SK-N-SH (cell line): ENCODE measurements around the gene ATP4A. TPM values are rescaled to one million over a fixed set of nuclear protein-coding genes. Genes with fewer than 3 reads are reported as not detected.

Experiments used
- CTCF ChIA-PET: fragments of 300-600, 350-600 bp; formaldehyde crosslinking; extraction: SDS; loops from one replicate; lab custom pipeline; 2021; lab: Yijun Ruan, JAX
- POLR2A ChIA-PET: fragments of 350-600 bp; sonication (Branson Sonifier 250); formaldehyde crosslinking; extraction: SDS; loops from one replicate; lab custom pipeline; 2020; ENCODE audit warnings: antibody characterized with exemption, inconsistent platforms; lab: Yijun Ruan, JAX
- DNase-seq: peaks from one replicate; pipeline ENCODE4 v3.0.0; 2012
- H2AFZ ChIP-seq: fragments of 200-600 bp; sonication (generic); 2 replicates; pipeline ENCODE4 v1.8.1; 2016; ENCODE audit warnings: antibody characterized with exemption, mild to moderate bottlenecking, low read depth
- H3F3A ChIP-seq: fragments of 200-600 bp; sonication (generic); replicated peaks from 2 replicates; pipeline ENCODE3; 2016; ENCODE audit warnings: antibody characterized with exemption, mild to moderate bottlenecking; ENCODE audit not compliant: insufficient read depth
- H3K27ac ChIP-seq, 2 experiments: fragments of 200-500 bp in 1 of 2; fragments of 200-600 bp in 1 of 2; sonication (Bioruptor generic) in 1 of 2; sonication (generic), shearing (Covaris generic) in 1 of 2; 2 replicates each; pipeline versions ENCODE4 v1.5.1 to v1.6.1; 2014 to 2016; ENCODE audit warnings: low read depth in 2 of 2, inconsistent platforms in 1 of 2, low read length in 1 of 2, mild to moderate bottlenecking in 1 of 2, mixed read lengths in 1 of 2
- H3K27me3 ChIP-seq: fragments of 200-600 bp; sonication (generic), shearing (Covaris generic); 2 replicates; pipeline ENCODE4 v1.6.1; 2016; ENCODE audit warnings: mixed run types; ENCODE audit not compliant: insufficient read depth
- H3K36me3 ChIP-seq, 2 experiments: fragments of 200-500 bp in 1 of 2; fragments of 200-600 bp in 1 of 2; sonication (Bioruptor generic) in 1 of 2; sonication (generic) in 1 of 2; replicated peaks in 1 of 2; 2 replicates each; pipeline versions ENCODE3 to v1.5.1; 2014 to 2016; ENCODE audit warnings: low read length in 1 of 2, mild to moderate bottlenecking in 1 of 2; ENCODE audit not compliant: insufficient read depth in 2 of 2, control insufficient read depth in 1 of 2
- H3K4me1 ChIP-seq, 2 experiments: fragments of 200-500 bp in 1 of 2; fragments of 200-600 bp in 1 of 2; sonication (Bioruptor generic) in 1 of 2; sonication (generic), shearing (Covaris generic) in 1 of 2; 2 replicates each; pipeline versions ENCODE4 v1.5.1 to v1.6.1; 2014 to 2016; ENCODE audit warnings: low read depth in 1 of 2, low read length in 1 of 2, mixed run types in 1 of 2; ENCODE audit not compliant: insufficient read depth in 2 of 2, control insufficient read depth in 1 of 2
- H3K4me2 ChIP-seq: fragments of 200-600 bp; sonication (generic), shearing (Covaris generic); 2 replicates; pipeline ENCODE4 v1.6.1; 2017; ENCODE audit warnings: mixed run types
- H3K4me3 ChIP-seq, 2 experiments: fragments of 200-500 bp in 1 of 2; fragments of 200-600 bp in 1 of 2; sonication (Bioruptor generic) in 1 of 2; sonication (generic), shearing (Covaris generic) in 1 of 2; 2 replicates each; pipeline versions ENCODE4 v1.5.1 to v1.8.1; 2014 to 2016; ENCODE audit warnings: low read depth in 2 of 2, inconsistent platforms in 1 of 2, low read length in 1 of 2, mild to moderate bottlenecking in 1 of 2, mixed read lengths in 1 of 2, moderate library complexity in 1 of 2
- H3K79me2 ChIP-seq: fragments of 200-600 bp; sonication (generic); 2 replicates; pipeline ENCODE4 v1.8.1; 2017; ENCODE audit warnings: mild to moderate bottlenecking; ENCODE audit not compliant: insufficient read depth
- H3K9ac ChIP-seq: fragments of 200-600 bp; sonication (generic); 2 replicates; pipeline ENCODE4 v1.6.1; 2017; ENCODE audit warnings: mixed run types
- H3K9me2 ChIP-seq: fragments of 200-600 bp; sonication (generic); 2 replicates; pipeline ENCODE4 v1.6.1; 2017; ENCODE audit warnings: mixed run types
- H3K9me3 ChIP-seq: fragments of 200-600 bp; sonication (generic); 2 replicates; pipeline ENCODE4 v1.6.1; 2017; ENCODE audit warnings: mixed run types, mild to moderate bottlenecking, moderate library complexity
- H4K20me1 ChIP-seq: fragments of 200-600 bp; sonication (generic); 2 replicates; pipeline ENCODE4 v1.6.1; 2017; ENCODE audit warnings: mild to moderate bottlenecking, mixed run types; ENCODE audit not compliant: insufficient read depth
- CHD2 ChIP-seq: fragments of 150-350 bp; IDR thresholded peaks from 2 replicates; pipeline ENCODE4 v1.6.1; 2018; ENCODE audit warnings: low read length; ENCODE audit not compliant: partially characterized antibody
- ELF1 ChIP-seq: IDR thresholded peaks from 2 replicates; pipeline ENCODE4 v1.4.0; 2012
- EP300 ChIP-seq, 2 experiments: IDR thresholded peaks; 2 replicates each; pipeline versions ENCODE4 v1.4.0 to v1.6.1; 2012; ENCODE audit warnings: borderline replicate concordance in 1 of 2, low read depth in 1 of 2, low read length in 1 of 2
- FOXJ3 ChIP-seq: sonication (generic); formaldehyde crosslinking; IDR thresholded peaks from 2 replicates; pipeline ENCODE4 v1.5.1; 2020; ENCODE audit warnings: mild to moderate bottlenecking, missing genetic modification reagents
- JUND ChIP-seq: IDR thresholded peaks from 2 replicates; pipeline ENCODE4 v1.4.0; 2012
- MXI1 ChIP-seq: IDR thresholded peaks from 2 replicates; pipeline ENCODE4 v1.6.1; 2012; ENCODE audit warnings: mild to moderate bottlenecking, low read depth, low read length, improper control_type of control experiment
- RAD21 ChIP-seq: IDR thresholded peaks from 2 replicates; pipeline ENCODE4 v1.6.1; 2012; ENCODE audit warnings: mild to moderate bottlenecking, low read length
- RFX5 ChIP-seq: IDR thresholded peaks from 2 replicates; pipeline ENCODE4 v1.6.1; 2012; ENCODE audit warnings: mild to moderate bottlenecking, improper control_type of control experiment, low read length
- SIN3A ChIP-seq: IDR thresholded peaks from 2 replicates; pipeline ENCODE4 v1.6.1; 2012; ENCODE audit warnings: low read depth, mild to moderate bottlenecking, low read length, moderate library complexity, borderline replicate concordance
- TAF1 ChIP-seq: IDR thresholded peaks from 2 replicates; pipeline ENCODE4 v1.6.1; 2012; ENCODE audit warnings: low read depth, mild to moderate bottlenecking, low read length, moderate library complexity, borderline replicate concordance
- TEAD4 ChIP-seq: IDR thresholded peaks from 2 replicates; pipeline ENCODE4 v1.4.0; 2012; ENCODE audit warnings: mild to moderate bottlenecking, borderline replicate concordance; ENCODE audit not compliant: insufficient read depth
- YY1 ChIP-seq: IDR thresholded peaks from 2 replicates; pipeline ENCODE4 v1.4.0; 2012; ENCODE audit warnings: low read depth, mild to moderate bottlenecking
- WGBS: methylation state at CpG from one replicate; pipeline ENCODE4 v1.1.6; 2017; ENCODE audit warnings: low lambda C conversion rate; 5-methylcytosine and 5-hydroxymethylcytosine counted together
- polyA plus RNA-seq, 3 experiments: library from polyadenylated mRNA; depleted of rRNA; stranded (reverse); fragments of >200 nt; gene quantifications; 2 replicates each; pipeline ENCODE4 v1.2.3, GENCODE V29; 2012
- TF ChIP-seq, protein P1 (sequence below): IDR thresholded peaks from 2 replicates; pipeline ENCODE4; 2012
- TF ChIP-seq, protein P2 (sequence below): IDR thresholded peaks from 2 replicates; pipeline ENCODE4 v1.4.0; 2012; ENCODE audit warnings: low read depth
- TF ChIP-seq, protein P3 (sequence below): IDR thresholded peaks from 2 replicates; pipeline ENCODE4 v1.6.1; 2012; ENCODE audit warnings: mild to moderate bottlenecking, low read depth, low read length, moderate library complexity
- TF ChIP-seq, protein P4 (sequence below): fragments of 150-350 bp; IDR thresholded peaks from 2 replicates; pipeline ENCODE4 v1.6.1; 2016; ENCODE audit warnings: mild to moderate bottlenecking, low read depth, low read length
- TF ChIP-seq, protein P5 (sequence below): fragments of 150-350 bp; IDR thresholded peaks from 2 replicates; pipeline ENCODE4 v1.6.1; 2017; ENCODE audit warnings: antibody characterized with exemption, low read length, low read depth, borderline replicate concordance

The ATP4A gene
- polyA plus RNA-seq, 1 of the 3 experiments (the other 2 are of a cell fraction) = not detected

DNA sequence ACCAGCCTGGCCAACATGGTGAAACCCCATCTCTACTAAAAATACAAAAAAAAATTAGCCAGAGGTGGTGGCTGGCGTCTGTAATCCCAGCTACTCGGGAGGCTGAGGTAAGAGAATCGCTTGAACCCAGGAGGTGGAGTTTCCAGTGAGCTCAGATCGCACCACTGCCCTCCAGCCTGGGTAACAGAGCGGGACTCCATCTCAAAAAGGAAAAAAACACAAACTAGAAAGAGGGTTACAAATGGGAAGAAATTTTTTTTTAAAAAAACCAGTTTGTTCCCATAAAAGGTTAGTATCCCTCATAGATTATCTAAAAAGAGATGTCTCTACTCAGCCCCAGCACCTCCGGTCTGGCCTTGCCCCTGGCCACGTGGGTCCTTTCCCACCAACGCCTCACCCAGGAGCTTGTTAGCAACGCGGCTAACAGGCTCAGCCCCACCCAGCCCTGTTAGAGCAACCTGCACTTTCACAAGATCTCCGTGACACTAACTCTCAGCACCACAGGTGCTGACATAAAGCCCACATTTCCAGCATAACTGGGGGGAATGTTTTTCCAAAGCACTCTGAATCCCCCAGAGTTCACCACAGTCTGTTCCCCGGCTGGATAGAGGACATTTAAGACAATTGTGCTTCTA lies 54.3 kb downstream of the ATP4A start:
- no peaks in the 10 kb centered on the region for H3K79me2 ChIP-seq
- H3K4me3 ChIP-seq = no peak overlapping the region
- no peaks in the 10 kb centered on the region for H3K36me3 ChIP-seq
- no peak overlapping the region for H3K9ac ChIP-seq
- H3K9me3 ChIP-seq = no peaks in the 10 kb centered on the region
- no peak for DNase-seq
- no peaks in the 10 kb centered on the region for H3K9me2 ChIP-seq
- H3K27ac ChIP-seq = no peak overlapping the region
- 0 out of 2 replicates have a peak overlapping the region, but pooled peaks have one; percentile 53 for H3K4me2 ChIP-seq
- H3K4me1 ChIP-seq = no peaks in the 10 kb centered on the region; a peak in 2 of 4 replicates
- H3F3A ChIP-seq = no peaks in the 10 kb centered on the region
- 5% methylated on average over 12 of the region's 12 CpGs for WGBS
- H4K20me1 ChIP-seq = no peaks in the 10 kb centered on the region
- CTCF ChIA-PET = interaction anchor here (0.9 to 8.3 kb wide), 19 partner anchors 8 to 193 kb away, joined by 3 to 127 read pairs (median 8); partner anchors contain the start of gene KRTDAP
- H3K27me3 ChIP-seq = peaks cover 95% of the 10 kb centered on the region
- H2AFZ ChIP-seq = no peak overlapping the region
- POLR2A ChIA-PET = interaction anchor here (0.6 kb wide), 1 partner anchor 251 kb away, joined by 3 read pairs; no protein-coding TSS in a partner anchor
- TF ChIP-seq RAD21 = no peak
- TF ChIP-seq ELF1 = no peak
- TF ChIP-seq, protein P1, sequence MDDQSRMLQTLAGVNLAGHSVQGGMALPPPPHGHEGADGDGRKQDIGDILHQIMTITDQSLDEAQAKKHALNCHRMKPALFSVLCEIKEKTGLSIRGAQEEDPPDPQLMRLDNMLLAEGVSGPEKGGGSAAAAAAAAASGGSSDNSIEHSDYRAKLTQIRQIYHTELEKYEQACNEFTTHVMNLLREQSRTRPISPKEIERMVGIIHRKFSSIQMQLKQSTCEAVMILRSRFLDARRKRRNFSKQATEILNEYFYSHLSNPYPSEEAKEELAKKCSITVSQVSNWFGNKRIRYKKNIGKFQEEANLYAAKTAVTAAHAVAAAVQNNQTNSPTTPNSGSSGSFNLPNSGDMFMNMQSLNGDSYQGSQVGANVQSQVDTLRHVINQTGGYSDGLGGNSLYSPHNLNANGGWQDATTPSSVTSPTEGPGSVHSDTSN = no peak
- TF ChIP-seq, protein P2, sequence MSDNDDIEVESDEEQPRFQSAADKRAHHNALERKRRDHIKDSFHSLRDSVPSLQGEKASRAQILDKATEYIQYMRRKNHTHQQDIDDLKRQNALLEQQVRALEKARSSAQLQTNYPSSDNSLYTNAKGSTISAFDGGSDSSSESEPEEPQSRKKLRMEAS = no peak
- TF ChIP-seq FOXJ3 = no peak
- no peak for TF ChIP-seq YY1
- TF ChIP-seq JUND = no peak
- TF ChIP-seq CHD2 = no peak
- TF ChIP-seq, protein P3, sequence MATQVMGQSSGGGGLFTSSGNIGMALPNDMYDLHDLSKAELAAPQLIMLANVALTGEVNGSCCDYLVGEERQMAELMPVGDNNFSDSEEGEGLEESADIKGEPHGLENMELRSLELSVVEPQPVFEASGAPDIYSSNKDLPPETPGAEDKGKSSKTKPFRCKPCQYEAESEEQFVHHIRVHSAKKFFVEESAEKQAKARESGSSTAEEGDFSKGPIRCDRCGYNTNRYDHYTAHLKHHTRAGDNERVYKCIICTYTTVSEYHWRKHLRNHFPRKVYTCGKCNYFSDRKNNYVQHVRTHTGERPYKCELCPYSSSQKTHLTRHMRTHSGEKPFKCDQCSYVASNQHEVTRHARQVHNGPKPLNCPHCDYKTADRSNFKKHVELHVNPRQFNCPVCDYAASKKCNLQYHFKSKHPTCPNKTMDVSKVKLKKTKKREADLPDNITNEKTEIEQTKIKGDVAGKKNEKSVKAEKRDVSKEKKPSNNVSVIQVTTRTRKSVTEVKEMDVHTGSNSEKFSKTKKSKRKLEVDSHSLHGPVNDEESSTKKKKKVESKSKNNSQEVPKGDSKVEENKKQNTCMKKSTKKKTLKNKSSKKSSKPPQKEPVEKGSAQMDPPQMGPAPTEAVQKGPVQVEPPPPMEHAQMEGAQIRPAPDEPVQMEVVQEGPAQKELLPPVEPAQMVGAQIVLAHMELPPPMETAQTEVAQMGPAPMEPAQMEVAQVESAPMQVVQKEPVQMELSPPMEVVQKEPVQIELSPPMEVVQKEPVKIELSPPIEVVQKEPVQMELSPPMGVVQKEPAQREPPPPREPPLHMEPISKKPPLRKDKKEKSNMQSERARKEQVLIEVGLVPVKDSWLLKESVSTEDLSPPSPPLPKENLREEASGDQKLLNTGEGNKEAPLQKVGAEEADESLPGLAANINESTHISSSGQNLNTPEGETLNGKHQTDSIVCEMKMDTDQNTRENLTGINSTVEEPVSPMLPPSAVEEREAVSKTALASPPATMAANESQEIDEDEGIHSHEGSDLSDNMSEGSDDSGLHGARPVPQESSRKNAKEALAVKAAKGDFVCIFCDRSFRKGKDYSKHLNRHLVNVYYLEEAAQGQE = no peak
- TF ChIP-seq MXI1 = no peak
- no peak for TF ChIP-seq TEAD4
- TF ChIP-seq, protein P4, sequence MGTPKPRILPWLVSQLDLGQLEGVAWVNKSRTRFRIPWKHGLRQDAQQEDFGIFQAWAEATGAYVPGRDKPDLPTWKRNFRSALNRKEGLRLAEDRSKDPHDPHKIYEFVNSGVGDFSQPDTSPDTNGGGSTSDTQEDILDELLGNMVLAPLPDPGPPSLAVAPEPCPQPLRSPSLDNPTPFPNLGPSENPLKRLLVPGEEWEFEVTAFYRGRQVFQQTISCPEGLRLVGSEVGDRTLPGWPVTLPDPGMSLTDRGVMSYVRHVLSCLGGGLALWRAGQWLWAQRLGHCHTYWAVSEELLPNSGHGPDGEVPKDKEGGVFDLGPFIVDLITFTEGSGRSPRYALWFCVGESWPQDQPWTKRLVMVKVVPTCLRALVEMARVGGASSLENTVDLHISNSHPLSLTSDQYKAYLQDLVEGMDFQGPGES = no peak
- no peak for TF ChIP-seq SIN3A
- no peak for TF ChIP-seq TAF1
- TF ChIP-seq, protein P5, sequence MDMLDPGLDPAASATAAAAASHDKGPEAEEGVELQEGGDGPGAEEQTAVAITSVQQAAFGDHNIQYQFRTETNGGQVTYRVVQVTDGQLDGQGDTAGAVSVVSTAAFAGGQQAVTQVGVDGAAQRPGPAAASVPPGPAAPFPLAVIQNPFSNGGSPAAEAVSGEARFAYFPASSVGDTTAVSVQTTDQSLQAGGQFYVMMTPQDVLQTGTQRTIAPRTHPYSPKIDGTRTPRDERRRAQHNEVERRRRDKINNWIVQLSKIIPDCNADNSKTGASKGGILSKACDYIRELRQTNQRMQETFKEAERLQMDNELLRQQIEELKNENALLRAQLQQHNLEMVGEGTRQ = no peak
- TF ChIP-seq EP300 (IDR thresholded peaks at IDR 0.05; ENCODE audit: borderline replicate concordance in 1 of 2, low read depth in 1 of 2, low read length in 1 of 2) = no peak
- no peak for TF ChIP-seq RFX5
